Osteocyte (in vitro differentiated cells): ENCODE measurements around the gene TTC7B. TPM values are rescaled to one million over a fixed set of nuclear protein-coding genes. Genes with fewer than 3 reads are reported as not detected.

ENCODE experiments used
- DNase-seq: peaks from one replicate; pipeline ENCODE4 v3.0.0; 2021; ENCODE audit warnings: mixed read lengths; ENCODE audit not compliant: unreplicated experiment; ENCODE audit errors: extremely low spot score
- H3K27ac Mint-ChIP-seq: one replicate; pipeline ENCODE4 v1.8.0; 2021; ENCODE audit warnings: mild to moderate bottlenecking, mixed read lengths; ENCODE audit not compliant: unreplicated experiment
- H3K27me3 Mint-ChIP-seq: one replicate; pipeline ENCODE4 v1.8.0; 2021; ENCODE audit warnings: mixed read lengths; ENCODE audit not compliant: unreplicated experiment
- H3K36me3 Mint-ChIP-seq: one replicate; pipeline ENCODE4 v1.8.0; 2021; ENCODE audit warnings: mixed read lengths; ENCODE audit not compliant: unreplicated experiment
- H3K4me1 Mint-ChIP-seq: one replicate; pipeline ENCODE4 v1.8.0; 2021; ENCODE audit warnings: mixed read lengths; ENCODE audit not compliant: unreplicated experiment
- H3K4me3 Mint-ChIP-seq: one replicate; pipeline ENCODE4 v1.8.0; 2021; ENCODE audit warnings: mild to moderate bottlenecking, moderate library complexity, mixed read lengths; ENCODE audit not compliant: unreplicated experiment
- H3K9me3 Mint-ChIP-seq: one replicate; pipeline ENCODE4 v1.8.0; 2021; ENCODE audit warnings: mixed read lengths; ENCODE audit not compliant: unreplicated experiment
- CTCF ChIP-seq: fragments of 200-600 bp; sonication (generic); IDR thresholded peaks from 2 replicates; pipeline ENCODE4 v1.5.0; 2021; ENCODE audit warnings: antibody characterized with exemption, mild to moderate bottlenecking, moderate library complexity
- total RNA-seq: library from RNA; stranded (reverse); gene quantifications from 2 replicates; pipeline ENCODE4 v1.2.1, GENCODE V29; 2021

Gene TTC7B
- total RNA-seq, 1 donor from 2014 or later = 43.2 TPM

- Mint-ChIP-seq H3K4me3 (no peak overlapping the region), H3K36me3 (peaks cover 11% of the 10 kb centered on the region), H3K27ac (no peak overlapping the region), H3K4me1 (peaks cover 55% of the 10 kb centered on the region), H3K9me3 (peaks cover 2% of the 10 kb centered on the region), H3K27me3 (no peaks in the 10 kb centered on the region)
- DNase-seq = no peak
- TF ChIP-seq CTCF = no peak
Measured at GRCh38 chr14:90645842-90646443, 170.3 kb downstream of the TTC7B start.

GRCh38 chr14:90644882-90645281 lies 171.3 kb downstream of the TTC7B start:
- H3K4me1 Mint-ChIP-seq = peaks cover 57% of the 10 kb centered on the region
- H3K27me3 Mint-ChIP-seq = no peaks in the 10 kb centered on the region
- H3K36me3 Mint-ChIP-seq = peaks cover 11% of the 10 kb centered on the region
- H3K27ac Mint-ChIP-seq = no peak overlapping the region
- peaks cover 4% of the 10 kb centered on the region for H3K9me3 Mint-ChIP-seq
- no peak for DNase-seq
- H3K4me3 Mint-ChIP-seq = no peak overlapping the region
- no peak for TF ChIP-seq CTCF

GRCh38 chr14:90643982-90644670 lies 172.1 kb downstream of the TTC7B start:
- Mint-ChIP-seq H3K4me3 (no peak overlapping the region), H3K9me3 (peaks cover 4% of the 10 kb centered on the region), H3K4me1 (peaks cover 53% of the 10 kb centered on the region), H3K27me3 (no peaks in the 10 kb centered on the region), H3K27ac (no peak overlapping the region), H3K36me3 (peaks cover 11% of the 10 kb centered on the region)
- no peak for DNase-seq
- no peak for TF ChIP-seq CTCF

GRCh38 chr14:90642244-90642717 lies 173.9 kb downstream of the TTC7B start:
- TF ChIP-seq CTCF = no peak
- peak overlapping the region; percentile 90 for H3K27ac Mint-ChIP-seq
- H3K27me3 Mint-ChIP-seq = no peaks in the 10 kb centered on the region
- H3K36me3 Mint-ChIP-seq = peaks cover 11% of the 10 kb centered on the region
- no peak for DNase-seq
- no peak overlapping the region for H3K4me3 Mint-ChIP-seq
- peaks cover 49% of the 10 kb centered on the region for H3K4me1 Mint-ChIP-seq
- H3K9me3 Mint-ChIP-seq = peaks cover 4% of the 10 kb centered on the region

GRCh38 chr14:90641615-90642243 lies 174.5 kb downstream of the TTC7B start:
- peak overlapping the region; percentile 90 for H3K27ac Mint-ChIP-seq
- H3K4me1 Mint-ChIP-seq = peaks cover 49% of the 10 kb centered on the region
- H3K4me3 Mint-ChIP-seq = peak overlapping the region; percentile 18
- TF ChIP-seq CTCF = no peak
- peaks cover 13% of the 10 kb centered on the region for H3K36me3 Mint-ChIP-seq
- peaks cover 4% of the 10 kb centered on the region for H3K9me3 Mint-ChIP-seq
- DNase-seq = no peak
- H3K27me3 Mint-ChIP-seq = no peaks in the 10 kb centered on the region
